Adrenal gland (tissue), 12 donors: Measurements from ENCODE around the gene PERM1. TPM values are rescaled to one million over a fixed set of nuclear protein-coding genes. Genes with fewer than 3 reads are reported as not detected.

ENCODE experiments used
- DNase-seq, 7 donors: peaks; one replicate each; pipeline ENCODE4 v3.0.0-alpha.2; 2019 to 2020
- H3K27ac ChIP-seq, 5 donors: fragments of 200-600 bp; sonication (generic) in 4 of 5; 1 replicate in 3 of 5; 2 replicates in 2 of 5; pipeline versions ENCODE4 v1.5.1 to v1.8.0; 2016 to 2020; ENCODE audit warnings: mild to moderate bottlenecking in 1 of 5
- H3K27me3 ChIP-seq: fragments of 200-600 bp; 2 replicates; pipeline ENCODE4 v1.8.0; 2021
- H3K36me3 ChIP-seq, 2 donors: fragments of 200-600 bp; replicated peaks in 1 of 2; 1 replicate in 1 of 2; 2 replicates in 1 of 2; pipeline versions ENCODE4 v1.5.1 to v1.8.0; 2018 to 2022
- H3K4me1 ChIP-seq, 2 donors: fragments of 200-600 bp; replicated peaks in 1 of 2; 1 replicate in 1 of 2; 2 replicates in 1 of 2; pipeline versions ENCODE4 v1.5.1 to v1.8.0; 2018 to 2021
- H3K4me3 ChIP-seq, 4 donors: fragments of 200-600 bp; sonication (generic) in 3 of 4; one replicate each; pipeline ENCODE4 v1.5.1; 2016 to 2018
- H3K9me3 ChIP-seq, 3 donors: fragments of 200-600 bp; sonication (generic) in 1 of 3; replicated peaks in 1 of 3; 1 replicate in 2 of 3; 2 replicates in 1 of 3; pipeline versions ENCODE4 v1.5.1 to v1.8.0; 2016 to 2021
- POLR2A ChIP-seq, 2 donors: fragments of 450-650 bp; IDR thresholded peaks; one replicate each; pipeline ENCODE4 v1.6.1; 2017; ENCODE audit warnings: antibody characterized with exemption in 2 of 2, mild to moderate bottlenecking in 2 of 2, moderate library complexity in 1 of 2
- WGBS, 4 donors: extraction: QIAGEN DNeasy Blood & Tissue Kit in 2 of 4; methylation state at CpG; one replicate each; pipeline versions ENCODE4 v1.1.5 to v1.1.7; 2013 to 2017; 5-methylcytosine and 5-hydroxymethylcytosine counted together
- intact Hi-C, 2 donors: fragments of 100-400 bp; cut with DNase I; formaldehyde crosslinking; loops; one replicate each; pipeline versions ENCODE4 v1.14.1 to v1.15.0; 2022 to 2023
- polyA plus RNA-seq, 3 donors: library from polyadenylated mRNA; stranded (reverse); fragments of 200-250 nt in 2 of 3; fragments of 350-450 nt in 1 of 3; fragmentation: Illumina TruSeq in 1 of 3; extraction: RNeasy Lipid Tissue Mini Kit (QIAGEN cat#74804) in 1 of 3; gene quantifications; one replicate each; pipeline ENCODE4 v1.2.3, GENCODE V29; 2013 to 2014
- total RNA-seq, 9 donors: library from RNA; depleted of rRNA in 4 of 9; stranded (reverse); fragments of >200 nt in 4 of 9; fragments of 120-200 nt in 1 of 9; fragmentation: NEBNext Ultra II Directional in 1 of 9; extraction: Animal tissue kit (Norgen Biotek cat#: 25700) in 1 of 9; gene quantifications; one replicate each; pipeline versions ENCODE4 v1.1.0 to v1.2.4, GENCODE V29; 2013 to 2023
- TF ChIP-seq, protein P1 (sequence below), 6 experiments: fragments of 450-650 bp in 4 of 6; fragments of 200-600 bp in 2 of 6; sonication (generic) in 1 of 6; IDR thresholded peaks; 1 replicate in 5 of 6; 2 replicates in 1 of 6; pipeline versions ENCODE4 v1.5.1 to v1.8.0; 2016 to 2021; ENCODE audit warnings: antibody characterized with exemption in 6 of 6, mild to moderate bottlenecking in 2 of 6, moderate library complexity in 1 of 6
- donor health status: healthy with polysubstance abuse.
- donor health status: Bipolar disorder and iron deficiency.
- donor health status: DM: yes; HTN: yes; CAD: no.
- donor health status: DM: no; HTN: no; CAD: no.
- donor health status: DM: no; HTN: no; CAD: no.
- donor health status: DM: yes; HTN: yes; CAD: no.

Gene PERM1
- total and polyA plus RNA-seq, 12 donors = 0.13 to 0.88 (median 0.25) TPM; not detected in 5

GRCh38 chr1:1022302-1023009 is 40.6 kb upstream of the PERM1 start:
- 71 to 90% (median 85%) methylated on average over 6 to 27 of the region's 27 CpGs for WGBS, 4 donors
- no peak overlapping the region for H3K4me3 ChIP-seq
- peaks cover 12 to 16% of the 10 kb centered on the region in 2 donors for H3K4me1 ChIP-seq
- peaks cover 13% of the 10 kb centered on the region for H3K27me3 ChIP-seq
- intact Hi-C loops = no loop called here
- TF ChIP-seq POLR2A (IDR thresholded peaks at IDR 0.05) = no peak
- TF ChIP-seq, protein P1, sequence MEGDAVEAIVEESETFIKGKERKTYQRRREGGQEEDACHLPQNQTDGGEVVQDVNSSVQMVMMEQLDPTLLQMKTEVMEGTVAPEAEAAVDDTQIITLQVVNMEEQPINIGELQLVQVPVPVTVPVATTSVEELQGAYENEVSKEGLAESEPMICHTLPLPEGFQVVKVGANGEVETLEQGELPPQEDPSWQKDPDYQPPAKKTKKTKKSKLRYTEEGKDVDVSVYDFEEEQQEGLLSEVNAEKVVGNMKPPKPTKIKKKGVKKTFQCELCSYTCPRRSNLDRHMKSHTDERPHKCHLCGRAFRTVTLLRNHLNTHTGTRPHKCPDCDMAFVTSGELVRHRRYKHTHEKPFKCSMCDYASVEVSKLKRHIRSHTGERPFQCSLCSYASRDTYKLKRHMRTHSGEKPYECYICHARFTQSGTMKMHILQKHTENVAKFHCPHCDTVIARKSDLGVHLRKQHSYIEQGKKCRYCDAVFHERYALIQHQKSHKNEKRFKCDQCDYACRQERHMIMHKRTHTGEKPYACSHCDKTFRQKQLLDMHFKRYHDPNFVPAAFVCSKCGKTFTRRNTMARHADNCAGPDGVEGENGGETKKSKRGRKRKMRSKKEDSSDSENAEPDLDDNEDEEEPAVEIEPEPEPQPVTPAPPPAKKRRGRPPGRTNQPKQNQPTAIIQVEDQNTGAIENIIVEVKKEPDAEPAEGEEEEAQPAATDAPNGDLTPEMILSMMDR (IDR thresholded peaks at IDR 0.05) = no peak
- H3K9me3 ChIP-seq = no peaks in the 10 kb centered on the region
- no peak overlapping the region for H3K27ac ChIP-seq
- no peak for DNase-seq
- no peaks in the 10 kb centered on the region for H3K36me3 ChIP-seq

DNA sequence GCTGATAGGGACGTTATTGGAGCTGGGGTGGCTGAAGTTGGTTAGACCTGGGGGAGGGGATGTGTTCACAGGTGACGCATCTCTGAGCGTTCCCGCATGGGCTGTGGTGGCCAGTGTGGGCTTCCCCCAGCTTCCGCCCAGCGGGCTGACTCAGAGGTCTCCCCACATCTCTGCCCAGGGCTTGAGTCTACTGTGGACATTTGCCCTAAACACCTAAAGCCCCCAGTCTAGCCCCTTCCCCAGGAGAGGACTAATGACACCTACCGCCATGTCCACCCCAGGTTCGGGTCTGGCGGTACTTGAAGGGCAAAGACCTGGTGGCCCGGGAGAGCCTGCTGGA is 40.0 kb upstream of the PERM1 start:
- Histone ChIP-seq H3K4me3 (no peak overlapping the region), H3K4me1 (peaks cover 12 to 16% of the 10 kb centered on the region in 2 donors), H3K36me3 (no peaks in the 10 kb centered on the region), H3K27me3 (peaks cover 13% of the 10 kb centered on the region), H3K9me3 (no peaks in the 10 kb centered on the region), H3K27ac (no peak overlapping the region)
- TF ChIP-seq POLR2A (IDR thresholded peaks at IDR 0.05) = no peak
- TF ChIP-seq, protein P1 (IDR thresholded peaks at IDR 0.05) = no peak
- no peak for DNase-seq
- intact Hi-C loops = no loop called here
- WGBS, 4 donors = 84 to 93% (median 87%) methylated on average over 5 to 10 of the region's 10 CpGs

DNA sequence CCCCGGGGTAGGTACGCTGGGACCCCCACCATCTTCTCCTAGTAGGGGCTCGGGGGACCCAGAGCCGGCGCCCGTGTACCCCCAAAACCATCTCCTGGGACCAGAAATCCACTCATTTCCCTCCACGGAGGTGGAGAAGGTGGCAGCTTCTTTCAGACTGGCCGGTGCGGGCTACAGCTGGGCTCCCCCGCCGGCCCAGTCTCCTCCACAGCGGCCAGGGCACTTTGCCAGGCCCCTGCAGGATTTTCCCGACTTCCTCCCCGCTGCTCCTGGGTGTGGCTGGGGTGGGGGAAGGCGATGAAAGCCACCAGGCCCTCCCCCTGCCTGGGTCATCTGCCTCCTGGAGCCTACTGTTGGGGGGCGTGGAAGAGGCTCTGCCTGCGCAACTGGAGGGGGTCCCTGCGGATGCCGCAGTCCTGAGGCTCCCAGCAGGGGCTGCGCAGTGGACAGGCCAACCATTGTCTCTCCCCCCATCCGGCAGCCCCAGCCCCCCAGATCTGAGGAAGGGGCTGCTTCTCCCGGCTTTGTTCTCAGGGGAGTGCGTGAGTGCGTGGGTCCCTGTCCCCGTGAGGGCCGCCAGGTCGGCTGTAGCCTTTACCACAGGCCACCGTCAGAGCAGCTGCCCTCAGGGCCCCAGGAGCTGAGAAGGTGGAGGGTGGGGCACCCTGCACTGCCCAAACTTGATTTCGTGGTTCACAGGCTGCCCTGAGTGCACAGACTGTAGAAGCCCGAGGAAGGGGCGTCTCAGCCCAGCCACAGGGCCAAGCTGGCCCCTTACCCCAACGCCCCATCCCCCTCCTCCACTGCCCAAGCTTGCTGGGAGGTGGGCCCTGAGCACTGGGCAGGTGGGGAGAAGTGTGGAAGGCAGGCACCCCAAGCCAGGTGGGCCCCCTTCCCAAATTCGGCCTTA is 39.4 kb upstream of the PERM1 start:
- Histone ChIP-seq H3K9me3 (no peaks in the 10 kb centered on the region), H3K27ac (no peak overlapping the region), H3K36me3 (no peaks in the 10 kb centered on the region), H3K4me3 (peak overlapping the region in 1 of 4 donors; percentile 97), H3K27me3 (peaks cover 13% of the 10 kb centered on the region), H3K4me1 (peaks cover 12 to 16% of the 10 kb centered on the region in 2 donors)
- intact Hi-C loops = no loop called here
- 13 to 26% (median 25%) methylated on average over 11 to 33 of the region's 33 CpGs for WGBS, 4 donors
- no peak for TF ChIP-seq POLR2A (IDR thresholded peaks at IDR 0.05)
- TF ChIP-seq, protein P1 (IDR thresholded peaks at IDR 0.05) = no peak
- DNase-seq = peak in 6 of 7 donors; percentile 44 to 65 (median 50)

- Histone ChIP-seq H3K27me3 (peaks cover 13% of the 10 kb centered on the region), H3K9me3 (no peaks in the 10 kb centered on the region), H3K4me1 (peaks cover 12 to 16% of the 10 kb centered on the region in 2 donors), H3K27ac (peak overlapping the region in 1 of 5 donors; percentile 96), H3K36me3 (no peaks in the 10 kb centered on the region), H3K4me3 (peak overlapping the region in 2 of 4 donors; percentile 43 to 97)
- intact Hi-C loops = no loop called here
- TF ChIP-seq POLR2A (IDR thresholded peaks at IDR 0.05) = no peak
- TF ChIP-seq, protein P1 (IDR thresholded peaks at IDR 0.05) = no peak
- DNase-seq = no peak
- WGBS, 4 donors = 0 to 1% (median 1%) methylated on average over 5 to 58 of the region's 59 CpGs; no CpG with 5 or more reads in 1 of the 4 donors
Measured at GRCh38 chr1:1020415-1021009, 38.6 kb upstream of the PERM1 start.
